GM12892 (cell line): ENCODE results near the gene MAP1B.

ENCODE experiments used
- POLR2A ChIP-seq: IDR thresholded peaks from 2 replicates; pipeline ENCODE4 v1.6.1; 2011; ENCODE audit warnings: low read depth, low read length, control low read depth
- POLR2AphosphoS5 ChIP-seq: IDR thresholded peaks from 2 replicates; pipeline ENCODE4 v1.6.1; 2011; ENCODE audit warnings: low read depth, low read length, control low read depth

DNA sequence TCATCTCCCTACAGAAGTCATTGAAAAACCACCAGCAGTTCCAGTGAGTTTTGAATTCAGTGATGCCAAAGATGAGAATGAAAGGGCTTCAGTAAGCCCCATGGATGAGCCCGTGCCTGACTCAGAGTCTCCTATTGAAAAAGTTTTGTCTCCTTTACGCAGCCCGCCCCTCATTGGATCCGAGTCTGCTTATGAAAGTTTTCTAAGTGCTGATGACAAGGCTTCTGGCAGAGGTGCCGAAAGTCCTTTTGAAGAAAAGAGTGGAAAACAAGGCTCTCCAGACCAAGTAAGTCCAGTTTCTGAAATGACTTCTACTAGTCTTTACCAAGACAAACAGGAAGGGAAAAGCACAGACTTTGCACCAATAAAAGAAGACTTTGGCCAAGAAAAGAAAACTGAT, 90.1 kb downstream of the MAP1B start:
- TF ChIP-seq POLR2A (no peak), POLR2AphosphoS5 (no peak)
